GM21515 (cell line): ENCODE data around the gene TFR2.

Source experiments
- ATAC-seq: cut with Tn5 transposase; IDR thresholded peaks from one replicate; pipeline ENCODE4 v1.9.1; 2021; ENCODE audit not compliant: unreplicated experiment

TFR2 gene

GRCh38 chr7:100573691-100574361 is 67.5 kb downstream of the TFR2 start, which contains the start of gene SAP25:
TSS of gene SAP25 (minus strand) at chr7:100573900. CDS start at chr7:100573742, 158 bp downstream.
- ATAC-seq: no peak

GRCh38 chr7:100572949-100573675 is 68.2 kb downstream of the TFR2 start:
- ATAC-seq: no peak

- no peak for ATAC-seq
Observed at GRCh38 chr7:100572281-100572948, 68.9 kb downstream of the TFR2 start.

- no peak for ATAC-seq
Observed at GRCh38 chr7:100571829-100572116, 69.6 kb downstream of the TFR2 start.

GRCh38 chr7:100570954-100571828 is 70.2 kb downstream of the TFR2 start:
- ATAC-seq: no peak
